Kidney (tissue), 14 donors: Measurements from ENCODE around the gene SLC7A6OS. TPM values are rescaled to one million over a fixed set of nuclear protein-coding genes. Genes with fewer than 3 reads are reported as not detected.

Experiments
- DNase-seq, 5 donors: peaks; one replicate each; pipeline ENCODE4 v3.0.0-alpha.2; 2013 to 2020
- FAIRE-seq: peaks from 2 replicates; lab custom pipeline; 2012; peaks lifted over from hg19 to GRCh38; lab: Jason Lieb, UNC
- H3K27ac ChIP-seq, 2 donors: one replicate each; pipeline ENCODE4 v1.7.0; 2013; ENCODE audit warnings: low read depth in 2 of 2, low read length in 2 of 2, inconsistent platforms in 1 of 2
- H3K27me3 ChIP-seq: one replicate; pipeline ENCODE4 v1.7.1; 2013; ENCODE audit warnings: low read length, inconsistent platforms; ENCODE audit not compliant: control insufficient read depth, insufficient read depth
- H3K36me3 ChIP-seq, 3 donors: one replicate each; pipeline versions ENCODE4 v1.7.0 to v1.7.1; 2013; ENCODE audit warnings: low read length in 3 of 3, control low read depth in 1 of 3, inconsistent platforms in 1 of 3; ENCODE audit not compliant: insufficient read depth in 3 of 3, control insufficient read depth in 2 of 3
- H3K4me1 ChIP-seq, 3 donors: one replicate each; pipeline versions ENCODE4 v1.7.0 to v1.7.1; 2013; ENCODE audit warnings: low read length in 3 of 3, inconsistent platforms in 1 of 3, low read depth in 1 of 3; ENCODE audit not compliant: control insufficient read depth in 2 of 3, insufficient read depth in 2 of 3
- H3K4me3 ChIP-seq, 3 donors: one replicate each; pipeline versions ENCODE4 v1.7.0 to v1.8.1; 2013; ENCODE audit warnings: low read length in 3 of 3, control low read depth in 1 of 3, inconsistent platforms in 1 of 3
- H3K9ac ChIP-seq, 3 donors: one replicate each; pipeline versions ENCODE4 v1.7.0 to v1.7.1; 2013; ENCODE audit warnings: low read length in 3 of 3, control low read depth in 1 of 3, inconsistent platforms in 1 of 3
- H3K9me3 ChIP-seq, 3 donors: one replicate each; pipeline versions ENCODE4 v1.7.0 to v1.7.1; 2013; ENCODE audit warnings: low read length in 3 of 3, control low read depth in 1 of 3, inconsistent platforms in 1 of 3; ENCODE audit not compliant: control insufficient read depth in 2 of 3, insufficient read depth in 1 of 3
- intact Hi-C: fragments of 100-400 bp; cut with DNase I; formaldehyde crosslinking; loops from one replicate; pipeline ENCODE4 v1.11.1; 2022
- polyA plus RNA-seq: library from polyadenylated mRNA; stranded (reverse); fragments of 350-450 nt; fragmentation: Illumina TruSeq; extraction: RNeasy Lipid Tissue Mini Kit (QIAGEN cat#74804); gene quantifications from one replicate; pipeline ENCODE4 v1.2.3, GENCODE V29; 2014; ENCODE audit warnings: low read depth, low replicate concordance; ENCODE audit not compliant: insufficient read depth
- total RNA-seq: library from RNA; stranded (reverse); fragmentation: NEBNext Ultra II Directional; extraction: Animal tissue kit (Norgen Biotek cat#: 25700); gene quantifications from one replicate; pipeline ENCODE4 v1.2.1, GENCODE V29; 2021
- TF ChIP-seq, protein P1 (sequence below): IDR thresholded peaks from 3 replicates; pipeline ENCODE4 v1.5.1; 2012; ENCODE audit warnings: mild to moderate bottlenecking, moderate library complexity, borderline replicate concordance; ENCODE audit not compliant: insufficient read depth; ENCODE audit errors: extremely low read depth
- donor health status: control.
- donor health status: control.
- donor health status: control.
- donor health status: control.
- donor health status: control.
- donor health status: DM: yes; HTN: yes; CAD: no.
- donor health status: Normal renal cell carcinoma (clear cell type).

SLC7A6OS gene
- total and polyA plus RNA-seq, 2 donors from 2014 or later, result 9.2 to 20.3 TPM

DNA sequence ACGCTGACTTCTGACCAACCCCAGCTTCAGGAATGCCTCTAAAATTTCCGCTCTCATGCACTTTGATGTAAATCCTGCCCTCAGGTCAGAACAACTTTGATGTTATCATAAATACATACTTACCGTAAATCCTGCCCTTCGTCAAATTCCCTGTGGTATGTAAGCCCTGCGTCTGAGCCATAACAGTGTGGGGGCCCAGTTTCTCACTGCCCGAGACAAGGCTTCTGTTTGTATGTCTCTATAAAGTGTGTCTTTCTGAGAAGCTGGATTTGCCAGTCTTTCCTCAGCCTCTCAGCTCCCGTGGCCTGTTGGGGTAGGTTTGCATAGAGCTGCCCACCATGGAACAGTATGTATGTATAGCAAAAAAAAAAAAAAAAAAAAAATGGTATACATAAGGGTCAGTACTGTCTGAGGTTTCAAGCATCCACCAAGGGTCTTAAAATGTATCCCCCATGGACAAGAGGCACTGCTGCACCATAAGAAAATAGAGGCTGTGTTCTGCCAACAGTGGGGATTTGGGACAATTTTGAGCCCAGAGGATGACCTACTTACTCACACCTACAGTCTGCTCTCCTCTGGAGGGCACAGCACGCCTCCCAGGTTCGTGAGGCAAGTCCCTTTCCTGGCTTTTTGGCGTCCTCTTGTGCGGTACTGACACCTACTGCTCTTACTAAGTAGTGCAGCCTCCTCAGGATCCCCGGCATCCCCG lies 17.6 kb upstream of the SLC7A6OS start:
- Histone ChIP-seq H3K9me3 (no peaks in the 10 kb centered on the region), H3K27ac (peak overlapping the region in 1 of 2 donors; percentile 12), H3K27me3 (no peaks in the 10 kb centered on the region), H3K4me3 (no peak overlapping the region), H3K36me3 (peaks cover 10 to 16% (median 11%) of the 10 kb centered on the region in 3 donors), H3K9ac (no peak overlapping the region), H3K4me1 (peaks cover 8 to 12% (median 11%) of the 10 kb centered on the region in 3 donors)
- intact Hi-C loops, result loop anchor here (5.0 kb wide), 1 partner anchor 86 kb away; no protein-coding TSS in a partner anchor
- TF ChIP-seq, protein P1, sequence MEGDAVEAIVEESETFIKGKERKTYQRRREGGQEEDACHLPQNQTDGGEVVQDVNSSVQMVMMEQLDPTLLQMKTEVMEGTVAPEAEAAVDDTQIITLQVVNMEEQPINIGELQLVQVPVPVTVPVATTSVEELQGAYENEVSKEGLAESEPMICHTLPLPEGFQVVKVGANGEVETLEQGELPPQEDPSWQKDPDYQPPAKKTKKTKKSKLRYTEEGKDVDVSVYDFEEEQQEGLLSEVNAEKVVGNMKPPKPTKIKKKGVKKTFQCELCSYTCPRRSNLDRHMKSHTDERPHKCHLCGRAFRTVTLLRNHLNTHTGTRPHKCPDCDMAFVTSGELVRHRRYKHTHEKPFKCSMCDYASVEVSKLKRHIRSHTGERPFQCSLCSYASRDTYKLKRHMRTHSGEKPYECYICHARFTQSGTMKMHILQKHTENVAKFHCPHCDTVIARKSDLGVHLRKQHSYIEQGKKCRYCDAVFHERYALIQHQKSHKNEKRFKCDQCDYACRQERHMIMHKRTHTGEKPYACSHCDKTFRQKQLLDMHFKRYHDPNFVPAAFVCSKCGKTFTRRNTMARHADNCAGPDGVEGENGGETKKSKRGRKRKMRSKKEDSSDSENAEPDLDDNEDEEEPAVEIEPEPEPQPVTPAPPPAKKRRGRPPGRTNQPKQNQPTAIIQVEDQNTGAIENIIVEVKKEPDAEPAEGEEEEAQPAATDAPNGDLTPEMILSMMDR, result peak; percentile 98
- DNase-seq (peak; percentile 83 to 92 (median 85)), FAIRE-seq (no peak)

DNA sequence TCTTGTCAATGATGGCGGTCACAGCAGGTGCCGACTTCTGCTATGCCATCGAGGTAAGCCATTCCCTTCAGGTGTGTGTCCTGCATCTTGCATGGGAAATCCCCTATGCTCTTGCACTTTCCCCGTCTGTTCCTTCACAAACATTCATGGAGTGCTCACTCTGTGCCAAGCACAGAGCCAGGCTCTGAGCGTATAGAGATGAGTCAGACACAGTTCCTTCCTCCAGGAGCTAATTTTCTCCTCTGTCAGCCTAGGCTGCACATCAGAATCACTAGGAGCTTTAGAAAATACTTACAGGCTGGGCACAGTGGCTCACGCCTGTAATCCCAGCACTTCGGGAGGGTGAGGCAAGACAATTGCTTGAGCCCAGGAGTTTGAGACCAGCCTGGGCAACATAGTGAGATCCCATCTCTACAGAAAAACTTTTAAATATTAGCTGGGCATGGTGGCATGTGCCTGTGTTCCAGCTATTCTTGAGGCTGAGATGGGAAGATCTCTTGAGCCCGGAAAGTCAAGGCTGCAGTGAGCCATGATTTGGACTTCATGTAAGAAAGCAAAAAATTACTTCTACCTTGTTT lies 14.1 kb upstream of the SLC7A6OS start:
- H3K4me3 ChIP-seq, result no peak overlapping the region
- FAIRE-seq, result no peak
- no peaks in the 10 kb centered on the region for H3K4me1 ChIP-seq
- H3K36me3 ChIP-seq, result peaks cover 7 to 21% (median 11%) of the 10 kb centered on the region in 3 donors
- DNase-seq, result peak in 1 of 5 donors; percentile 8
- H3K27me3 ChIP-seq, result no peaks in the 10 kb centered on the region
- TF ChIP-seq, protein P1, result no peak
- intact Hi-C loops, result loop anchor here (5.0 kb wide), 1 partner anchor 83 kb away; no protein-coding TSS in a partner anchor
- no peak overlapping the region for H3K27ac ChIP-seq
- no peaks in the 10 kb centered on the region for H3K9me3 ChIP-seq
- no peak overlapping the region for H3K9ac ChIP-seq

DNA sequence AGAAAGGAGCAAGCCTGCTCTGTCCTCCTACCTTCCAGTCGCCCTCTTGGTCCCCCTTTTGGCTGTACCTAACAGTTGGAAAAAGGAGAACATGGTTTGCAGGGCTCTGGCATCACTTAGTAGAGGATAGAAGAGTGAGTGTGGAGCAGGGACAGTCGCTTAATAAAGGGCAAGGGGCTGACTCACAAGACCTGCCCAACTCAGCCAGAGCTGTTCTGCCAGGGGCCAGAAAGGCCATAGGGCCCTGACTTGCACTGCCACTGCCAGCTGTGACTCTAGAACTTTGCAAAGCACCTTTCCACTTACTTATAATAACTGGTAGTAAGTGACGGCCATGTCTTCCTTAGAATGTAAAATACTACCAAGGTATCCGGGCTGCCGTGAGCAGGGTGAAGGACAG lies 13.6 kb upstream of the SLC7A6OS start:
- H3K9me3 ChIP-seq, result no peaks in the 10 kb centered on the region
- no peak for FAIRE-seq

More for the DNA sequence above, 13.6 kb upstream of the SLC7A6OS start:
- Histone ChIP-seq H3K27me3 (no peaks in the 10 kb centered on the region), H3K36me3 (peaks cover 7 to 21% (median 11%) of the 10 kb centered on the region in 3 donors), H3K4me3 (no peak overlapping the region), H3K4me1 (no peaks in the 10 kb centered on the region), H3K9ac (no peak overlapping the region), H3K27ac (no peak overlapping the region)
- intact Hi-C loops, result no loop called here
- no peak for DNase-seq
- TF ChIP-seq, protein P1, result no peak
